ENCODE data around the gene AOPEP. TPM values are rescaled to one million over a fixed set of nuclear protein-coding genes. Genes with fewer than 3 reads are reported as not detected.

AOPEP gene
- total and polyA plus RNA-seq, 2 donors (not counting 1 experiment from before 2014, with no cell fraction given) = 66.1 to 94.1 TPM

GRCh38 chr9:94900222-94901018 is 173.9 kb downstream of the AOPEP start:
- Histone ChIP-seq H3K27me3 (ENCODE audit: control insufficient read depth, insufficient read depth, low read length) (no peaks in the 10 kb centered on the region), H2AFZ (ENCODE audit: low read length) (peak overlapping the region; percentile 62), H3K9ac (ENCODE audit: insufficient read depth, low read length) (peak overlapping the region; percentile 42), H4K20me1 (ENCODE audit: control insufficient read depth, extremely low read depth, insufficient read depth, low read length) (no peaks in the 10 kb centered on the region), H3K4me2 (ENCODE audit: extremely low read depth, insufficient read depth, low read length) (peak overlapping the region; percentile 92), H3K36me3 (ENCODE audit: control insufficient read depth, insufficient read depth, low read length) (no peaks in the 10 kb centered on the region), H3K79me2 (ENCODE audit: control insufficient read depth, insufficient read depth, low read length) (no peaks in the 10 kb centered on the region), H3K4me1 (ENCODE audit: control insufficient read depth, extremely low read depth, insufficient read depth, low read length) (peaks cover 32% of the 10 kb centered on the region), H3K27ac (ENCODE audit: insufficient read depth, low read length) (peak overlapping the region; percentile 96), H3K9me3 (ENCODE audit: control insufficient read depth, insufficient read depth, low read depth, low read length) (no peaks in the 10 kb centered on the region), H3K4me3 (replicated peaks in 1 of 4; ENCODE audit: control extremely low read depth in 1 of 4, insufficient read depth in 1 of 4, low read depth in 3 of 4, low read length in 4 of 4) (peak overlapping the region; percentile 23 to 39 (median 32))
- DNase-seq (ENCODE audit: low read depth in 2 of 2) = peak; percentile 97 to 99
- no peak for TF ChIP-seq CTCF (conservative IDR thresholded peaks at IDR 0.05 in 1 of 2, IDR thresholded peaks at IDR 0.05 in 1 of 2; ENCODE audit: low read depth in 1 of 2, low read length in 2 of 2)
- TF ChIP-seq EZH2 (IDR thresholded peaks at IDR 0.05; ENCODE audit: low read length, missing control alignments) = no peak

- Histone ChIP-seq H3K9me3 (ENCODE audit: control insufficient read depth, insufficient read depth, low read depth, low read length) (no peaks in the 10 kb centered on the region), H4K20me1 (ENCODE audit: control insufficient read depth, extremely low read depth, insufficient read depth, low read length) (no peaks in the 10 kb centered on the region), H3K9ac (ENCODE audit: insufficient read depth, low read length) (no peak overlapping the region), H2AFZ (ENCODE audit: low read length) (no peak overlapping the region), H3K36me3 (ENCODE audit: control insufficient read depth, insufficient read depth, low read length) (no peaks in the 10 kb centered on the region), H3K4me2 (ENCODE audit: extremely low read depth, insufficient read depth, low read length) (peak overlapping the region; percentile 92), H3K4me1 (ENCODE audit: control insufficient read depth, extremely low read depth, insufficient read depth, low read length) (peaks cover 32% of the 10 kb centered on the region), H3K27ac (ENCODE audit: insufficient read depth, low read length) (peak overlapping the region; percentile 96), H3K4me3 (replicated peaks in 1 of 4; ENCODE audit: control extremely low read depth in 1 of 4, insufficient read depth in 1 of 4, low read depth in 3 of 4, low read length in 4 of 4) (no peak overlapping the region), H3K27me3 (ENCODE audit: control insufficient read depth, insufficient read depth, low read length) (no peaks in the 10 kb centered on the region), H3K79me2 (ENCODE audit: control insufficient read depth, insufficient read depth, low read length) (no peaks in the 10 kb centered on the region)
- DNase-seq (ENCODE audit: low read depth in 2 of 2) = no peak
- TF ChIP-seq CTCF (conservative IDR thresholded peaks at IDR 0.05 in 1 of 2, IDR thresholded peaks at IDR 0.05 in 1 of 2; ENCODE audit: low read depth in 1 of 2, low read length in 2 of 2) (no peak), EZH2 (IDR thresholded peaks at IDR 0.05; ENCODE audit: low read length, missing control alignments) (no peak)
Measured at GRCh38 chr9:94901019-94901363, 174.5 kb downstream of the AOPEP start.

- TF ChIP-seq EZH2 (IDR thresholded peaks at IDR 0.05; ENCODE audit: low read length, missing control alignments) = no peak
- Histone ChIP-seq H3K9me3 (ENCODE audit: control insufficient read depth, insufficient read depth, low read depth, low read length) (no peaks in the 10 kb centered on the region), H3K79me2 (ENCODE audit: control insufficient read depth, insufficient read depth, low read length) (no peaks in the 10 kb centered on the region), H4K20me1 (ENCODE audit: control insufficient read depth, extremely low read depth, insufficient read depth, low read length) (no peaks in the 10 kb centered on the region), H3K36me3 (ENCODE audit: control insufficient read depth, insufficient read depth, low read length) (no peaks in the 10 kb centered on the region), H2AFZ (ENCODE audit: low read length) (no peak overlapping the region), H3K4me3 (replicated peaks in 1 of 4; ENCODE audit: control extremely low read depth in 1 of 4, insufficient read depth in 1 of 4, low read depth in 3 of 4, low read length in 4 of 4) (no peak overlapping the region), H3K4me1 (ENCODE audit: control insufficient read depth, extremely low read depth, insufficient read depth, low read length) (peaks cover 32% of the 10 kb centered on the region), H3K27me3 (ENCODE audit: control insufficient read depth, insufficient read depth, low read length) (no peaks in the 10 kb centered on the region), H3K9ac (ENCODE audit: insufficient read depth, low read length) (no peak overlapping the region), H3K27ac (ENCODE audit: insufficient read depth, low read length) (peak overlapping the region; percentile 43), H3K4me2 (ENCODE audit: extremely low read depth, insufficient read depth, low read length) (peak overlapping the region; percentile 58)
- peak in 1 of 2 donors; percentile 77 for DNase-seq (ENCODE audit: low read depth in 2 of 2)
Measured at GRCh38 chr9:94903961-94904421, 177.5 kb downstream of the AOPEP start.
